ENCODE results near the gene BAIAP2. TPM values are rescaled to one million over a fixed set of nuclear protein-coding genes. Genes with fewer than 3 reads are reported as not detected.
"Not testable (repeated sequence)": the region's sequence is repeated elsewhere in the genome, so short reads cannot be mapped to it uniquely, and the experiment has no call there.

Gene BAIAP2
- total RNA-seq, 6 donors from 2014 or later: 90.7 to 231 (median 123) TPM

GRCh38 chr17:81076141-81076679, 41.3 kb downstream of the BAIAP2 start:
- H3K4me3 ChIP-seq: no peak overlapping the region
- peaks cover 17 to 56% (median 23%) of the 10 kb centered on the region in 4 donors for H3K4me1 ChIP-seq
- H3K27me3 ChIP-seq: no peaks in the 10 kb centered on the region
- peaks cover 0 to 38% (median 18%) of the 10 kb centered on the region in 4 donors for H3K36me3 ChIP-seq
- peak overlapping the region in 1 of 4 donors; percentile 9 for H3K27ac ChIP-seq
- no peak for DNase-seq
- ATAC-seq (ENCODE audit: low FRiP score in 2 of 2): no peak
- H3K9me3 ChIP-seq: no peaks in the 10 kb centered on the region
- TF ChIP-seq, protein P1, sequence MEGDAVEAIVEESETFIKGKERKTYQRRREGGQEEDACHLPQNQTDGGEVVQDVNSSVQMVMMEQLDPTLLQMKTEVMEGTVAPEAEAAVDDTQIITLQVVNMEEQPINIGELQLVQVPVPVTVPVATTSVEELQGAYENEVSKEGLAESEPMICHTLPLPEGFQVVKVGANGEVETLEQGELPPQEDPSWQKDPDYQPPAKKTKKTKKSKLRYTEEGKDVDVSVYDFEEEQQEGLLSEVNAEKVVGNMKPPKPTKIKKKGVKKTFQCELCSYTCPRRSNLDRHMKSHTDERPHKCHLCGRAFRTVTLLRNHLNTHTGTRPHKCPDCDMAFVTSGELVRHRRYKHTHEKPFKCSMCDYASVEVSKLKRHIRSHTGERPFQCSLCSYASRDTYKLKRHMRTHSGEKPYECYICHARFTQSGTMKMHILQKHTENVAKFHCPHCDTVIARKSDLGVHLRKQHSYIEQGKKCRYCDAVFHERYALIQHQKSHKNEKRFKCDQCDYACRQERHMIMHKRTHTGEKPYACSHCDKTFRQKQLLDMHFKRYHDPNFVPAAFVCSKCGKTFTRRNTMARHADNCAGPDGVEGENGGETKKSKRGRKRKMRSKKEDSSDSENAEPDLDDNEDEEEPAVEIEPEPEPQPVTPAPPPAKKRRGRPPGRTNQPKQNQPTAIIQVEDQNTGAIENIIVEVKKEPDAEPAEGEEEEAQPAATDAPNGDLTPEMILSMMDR (IDR thresholded peaks at IDR 0.05): no peak
- TF ChIP-seq EP300 (IDR thresholded peaks at IDR 0.05): no peak
- TF ChIP-seq POLR2AphosphoS5 (IDR thresholded peaks at IDR 0.05): no peak
- no peak for TF ChIP-seq POLR2A (IDR thresholded peaks at IDR 0.05)
- WGBS, 2 donors: 72 to 73% methylated on average over 11 to 14 of the region's 14 CpGs

- H3K27me3 ChIP-seq; H3K27ac ChIP-seq; DNase-seq; H3K4me3 ChIP-seq; H3K9me3 ChIP-seq; ATAC-seq (ENCODE audit: low FRiP score in 2 of 2): not testable (repeated sequence)
- Histone ChIP-seq H3K36me3 (peaks cover 0 to 36% (median 18%) of the 10 kb centered on the region in 4 donors), H3K4me1 (peaks cover 26 to 56% (median 31%) of the 10 kb centered on the region in 4 donors)
- 91 to 93% methylated on average over 38 to 45 of the region's 45 CpGs for WGBS, 2 donors
These were observed 43.3 kb downstream of the BAIAP2 start for GRCh38 chr17:81078026-81078913.

DNA sequence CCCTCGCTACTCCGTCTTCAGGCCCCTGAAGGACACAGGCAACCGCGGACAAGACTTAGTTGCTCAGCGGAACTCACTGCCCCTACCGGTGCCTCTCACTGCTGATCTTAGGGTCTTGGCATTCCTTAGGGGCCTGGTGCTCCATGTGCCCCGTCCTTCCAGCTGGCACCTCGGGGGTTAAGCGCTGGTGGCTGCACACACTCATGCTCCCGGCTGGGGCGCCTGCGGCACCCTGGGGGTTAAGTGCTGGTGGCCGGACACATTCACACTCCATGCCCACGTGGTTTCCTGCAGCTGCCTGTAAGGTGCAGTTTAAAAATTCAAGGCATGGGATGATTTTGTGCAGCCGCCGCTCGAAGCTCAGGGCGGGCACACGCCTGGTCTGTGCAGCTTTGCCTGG, 45.1 kb downstream of the BAIAP2 start:
- WGBS, 2 donors: 65 to 83% methylated on average over 6 to 18 of the region's 19 CpGs
- peaks cover 0 to 38% (median 17%) of the 10 kb centered on the region in 4 donors for H3K36me3 ChIP-seq
- no peaks in the 10 kb centered on the region for H3K9me3 ChIP-seq
- H3K4me1 ChIP-seq: peaks cover 39 to 60% (median 42%) of the 10 kb centered on the region in 4 donors
- no peak for ATAC-seq (ENCODE audit: low FRiP score in 2 of 2)
- H3K27me3 ChIP-seq: no peaks in the 10 kb centered on the region
- TF ChIP-seq, protein P1 (IDR thresholded peaks at IDR 0.05): no peak
- TF ChIP-seq EP300 (IDR thresholded peaks at IDR 0.05) (no peak), POLR2AphosphoS5 (IDR thresholded peaks at IDR 0.05) (no peak), POLR2A (IDR thresholded peaks at IDR 0.05) (no peak)
- peak overlapping the region in 2 of 4 donors; percentile 10 to 20 for H3K27ac ChIP-seq
- H3K4me3 ChIP-seq: no peak overlapping the region
- no peak for DNase-seq

DNA sequence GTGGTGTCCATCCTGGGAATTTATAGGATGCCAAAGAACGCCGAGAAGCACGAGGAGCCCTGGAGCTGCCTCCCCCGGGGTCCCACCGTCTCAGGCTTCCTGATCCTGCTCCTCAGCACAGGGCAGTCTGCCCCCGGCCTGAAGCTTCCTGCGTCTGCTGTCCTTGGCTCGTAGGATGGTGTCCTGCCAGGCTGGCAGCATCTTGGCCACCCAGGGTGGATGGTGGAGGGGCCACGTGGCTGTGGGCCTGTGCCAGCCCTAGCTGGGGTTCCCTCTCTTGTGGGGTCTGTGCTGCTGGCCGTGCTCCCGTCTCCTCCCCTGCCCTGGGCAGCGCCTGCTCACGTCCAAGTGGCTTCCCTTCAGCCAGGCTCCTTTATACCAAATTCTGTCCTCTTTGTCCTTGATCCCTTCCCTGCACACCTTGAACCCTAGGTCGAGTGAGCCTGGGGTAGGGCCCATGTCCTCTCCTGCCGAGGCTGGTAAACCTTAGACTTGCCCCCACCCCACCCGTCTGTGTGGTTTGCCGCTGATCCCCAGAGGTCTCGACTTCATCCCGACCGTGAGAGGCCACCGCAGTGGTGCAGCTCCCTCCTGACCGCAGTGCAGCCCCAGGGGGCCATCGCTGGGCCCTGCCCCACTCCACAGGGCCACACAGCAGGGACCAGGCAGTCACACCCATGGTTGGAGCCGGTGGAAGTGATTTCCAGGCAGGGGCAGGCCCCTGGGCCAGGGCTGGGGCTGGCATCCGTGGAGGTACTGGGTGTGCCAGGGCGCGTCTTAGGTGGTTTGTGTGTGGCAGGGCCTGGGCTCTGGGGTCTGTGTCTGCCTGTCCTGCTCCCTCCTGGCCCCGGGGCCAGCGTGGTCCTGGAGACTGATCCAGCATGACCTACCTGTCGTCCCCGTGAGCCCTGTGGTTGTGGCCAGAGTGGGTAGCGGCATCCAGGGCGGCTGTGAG, 46.5 kb downstream of the BAIAP2 start:
- peak overlapping the region; percentile 84 to 94 (median 89) for H3K27ac ChIP-seq
- H3K36me3 ChIP-seq: peaks cover 0 to 43% (median 23%) of the 10 kb centered on the region in 4 donors
- peaks cover 39 to 74% (median 47%) of the 10 kb centered on the region in 4 donors for H3K4me1 ChIP-seq
- DNase-seq: no peak
- ATAC-seq (ENCODE audit: low FRiP score in 2 of 2): no peak
- no peak overlapping the region for H3K4me3 ChIP-seq
- no peaks in the 10 kb centered on the region for H3K9me3 ChIP-seq
- no peaks in the 10 kb centered on the region for H3K27me3 ChIP-seq
- 72 to 83% methylated on average over 15 to 30 of the region's 33 CpGs for WGBS, 2 donors
- no peak for TF ChIP-seq POLR2A (IDR thresholded peaks at IDR 0.05)
- TF ChIP-seq, protein P1 (IDR thresholded peaks at IDR 0.05): no peak
- no peak for TF ChIP-seq POLR2AphosphoS5 (IDR thresholded peaks at IDR 0.05)
- TF ChIP-seq EP300 (IDR thresholded peaks at IDR 0.05): no peak
